ENCODE measurements around the gene TFPI. TPM values are rescaled to one million over a fixed set of nuclear protein-coding genes. Genes with fewer than 3 reads are reported as not detected.

The TFPI gene
- polyA plus RNA-seq, 2 of the 4 experiments (the other 2 are of a cell fraction): 14.3 to 104 TPM

- Histone ChIP-seq H3K27ac (no peak overlapping the region), H3K9me3 (no peaks in the 10 kb centered on the region), H3K4me1 (no peaks in the 10 kb centered on the region), H3K4me2 (no peak overlapping the region), H3K4me3 (no peak overlapping the region)
- ChIA-PET CTCF (no interaction called here), POLR2A (no interaction called here)
- FAIRE-seq: no peak
- ATAC-seq: no peak
- 70% methylated on average over 2 of the region's 2 CpGs for WGBS (ENCODE audit: missing lambda C conversion rate)
- DNase-seq (ENCODE audit: low read depth in 1 of 2, low spot score in 1 of 2): no peak
- TF ChIP-seq JUN (IDR thresholded peaks at IDR 0.05): no peak
- TF ChIP-seq CEBPB (IDR thresholded peaks at IDR 0.05): 0 out of 4 replicates have a peak, but pooled peaks of 1 of the 2 experiments have one; percentile 27
- no peak for TF ChIP-seq PHF8 (IDR thresholded peaks at IDR 0.05; ENCODE audit: borderline replicate concordance, low read depth)
- TF ChIP-seq ZFP36 (IDR thresholded peaks at IDR 0.05; ENCODE audit: borderline replicate concordance, partially characterized antibody): no peak
- TF ChIP-seq EHMT2 (IDR thresholded peaks at IDR 0.05; ENCODE audit: low read depth): no peak
These were observed 111.5 kb downstream of the TFPI start for GRCh38 chr2:187442778-187443177.

GRCh38 chr2:187442378-187442777, 111.9 kb downstream of the TFPI start:
- ATAC-seq (no peak), DNase-seq (ENCODE audit: low read depth in 1 of 2, low spot score in 1 of 2) (no peak), FAIRE-seq (peak; percentile 51)
- H3K4me3 ChIP-seq: no peak overlapping the region
- H3K27ac ChIP-seq: no peak overlapping the region
- H3K9me3 ChIP-seq: no peaks in the 10 kb centered on the region
- ChIA-PET CTCF (no interaction called here), POLR2A (no interaction called here)
- H3K4me1 ChIP-seq: no peaks in the 10 kb centered on the region
- 49% methylated on average over 1 of the region's 1 CpG for WGBS (ENCODE audit: missing lambda C conversion rate)
- no peak for TF ChIP-seq NFE2L2 (conservative IDR thresholded peaks at IDR 0.05; ENCODE audit: low read length)
- no peak for TF ChIP-seq POLR2A (IDR thresholded peaks at IDR 0.05; ENCODE audit: low read length)
- no peak for TF ChIP-seq ESRRA (IDR thresholded peaks at IDR 0.05; ENCODE audit: borderline replicate concordance, low read length)
- peak; percentile 24; the same call in 2 of the 3 replicates for TF ChIP-seq CTCF (IDR thresholded peaks at IDR 0.05)
- no peak for TF ChIP-seq MAX (IDR thresholded peaks at IDR 0.05)
- TF ChIP-seq EHMT2 (IDR thresholded peaks at IDR 0.05; ENCODE audit: low read depth): no peak
- no peak overlapping the region for H3K4me2 ChIP-seq

DNA sequence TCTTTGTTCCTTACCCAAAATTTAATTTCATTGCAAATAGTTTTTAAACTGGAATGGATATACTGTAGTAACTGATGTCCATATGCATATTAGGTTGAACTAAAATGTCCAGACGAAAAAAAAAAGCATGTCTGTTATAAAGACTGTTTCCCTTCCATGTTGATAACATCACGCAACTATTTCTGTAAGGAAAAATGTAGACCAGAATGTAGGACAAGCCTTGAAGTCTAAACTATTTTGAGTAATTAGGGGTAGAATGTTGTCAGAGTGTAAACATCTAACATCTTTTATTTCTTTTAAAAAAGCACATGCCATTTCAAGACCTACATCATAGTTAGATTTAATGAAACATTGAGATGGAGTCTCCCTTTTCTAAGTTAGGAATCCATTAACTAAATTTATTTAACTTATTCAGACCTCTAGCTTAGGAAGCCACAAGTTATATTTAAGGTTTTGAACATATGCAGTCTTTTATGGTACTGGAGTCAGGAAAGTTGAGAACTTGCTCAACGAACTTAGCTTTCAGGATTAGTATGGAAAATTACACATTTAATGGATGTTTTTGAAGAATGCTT, 114.0 kb downstream of the TFPI start:
- FAIRE-seq (no peak), ATAC-seq (no peak), DNase-seq (ENCODE audit: low read depth in 1 of 2, low spot score in 1 of 2) (no peak)
- no peak for TF ChIP-seq NR3C1 (IDR thresholded peaks at IDR 0.05)
- TF ChIP-seq, protein P1, sequence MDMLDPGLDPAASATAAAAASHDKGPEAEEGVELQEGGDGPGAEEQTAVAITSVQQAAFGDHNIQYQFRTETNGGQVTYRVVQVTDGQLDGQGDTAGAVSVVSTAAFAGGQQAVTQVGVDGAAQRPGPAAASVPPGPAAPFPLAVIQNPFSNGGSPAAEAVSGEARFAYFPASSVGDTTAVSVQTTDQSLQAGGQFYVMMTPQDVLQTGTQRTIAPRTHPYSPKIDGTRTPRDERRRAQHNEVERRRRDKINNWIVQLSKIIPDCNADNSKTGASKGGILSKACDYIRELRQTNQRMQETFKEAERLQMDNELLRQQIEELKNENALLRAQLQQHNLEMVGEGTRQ (IDR thresholded peaks at IDR 0.05): no peak
- no peak for TF ChIP-seq RNF2 (IDR thresholded peaks at IDR 0.05; ENCODE audit: borderline replicate concordance, low read depth)
- no peak for TF ChIP-seq PHF8 (IDR thresholded peaks at IDR 0.05; ENCODE audit: borderline replicate concordance, low read depth)
- TF ChIP-seq ESRRA (IDR thresholded peaks at IDR 0.05; ENCODE audit: borderline replicate concordance, low read length): no peak
- no peak for TF ChIP-seq RAD21 (conservative IDR thresholded peaks at IDR 0.05 in 1 of 2, IDR thresholded peaks at IDR 0.05 in 1 of 2)
- Histone ChIP-seq H3K27ac (no peak overlapping the region), H3K9me3 (no peaks in the 10 kb centered on the region), H3K4me2 (no peak overlapping the region), H3K4me3 (no peak overlapping the region), H3K4me1 (no peaks in the 10 kb centered on the region)
- ChIA-PET CTCF (interaction anchor here (1.1 kb wide), 1 partner anchor 705 kb away, joined by 3 read pairs; no protein-coding TSS in a partner anchor), POLR2A (no interaction called here)
- 75% methylated on average over 3 of the region's 3 CpGs for WGBS (ENCODE audit: missing lambda C conversion rate)

DNA sequence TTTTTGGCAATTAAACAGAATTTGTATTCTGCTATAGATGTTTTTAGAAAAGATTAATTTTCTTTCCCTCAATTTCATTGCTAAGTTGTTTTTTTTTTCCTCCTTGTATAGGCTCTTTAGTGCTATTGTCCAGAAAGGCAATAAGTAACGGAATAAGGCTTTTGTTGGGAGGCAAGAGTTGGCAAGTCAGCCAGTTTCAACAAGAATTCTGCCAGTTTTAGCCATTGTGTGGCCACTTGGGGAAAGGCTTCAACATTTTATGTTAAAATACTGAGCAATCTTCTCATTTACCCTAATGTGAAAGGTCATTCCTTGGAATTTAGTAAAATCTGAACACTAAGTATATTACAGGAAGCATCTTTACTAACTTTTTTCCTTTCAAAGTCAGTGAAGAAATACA, 115.8 kb downstream of the TFPI start:
- ChIA-PET POLR2A (no interaction called here), CTCF (interaction anchor here (0.7 kb wide), 1 partner anchor 19 kb away, joined by 5 read pairs; no protein-coding TSS in a partner anchor)
- Histone ChIP-seq H3K27ac (no peak overlapping the region), H3K4me2 (no peak overlapping the region), H3K9me3 (no peaks in the 10 kb centered on the region), H3K4me1 (no peaks in the 10 kb centered on the region), H3K4me3 (no peak overlapping the region)
- ATAC-seq: no peak
- no peak for FAIRE-seq
- no peak for TF ChIP-seq NFE2L2 (conservative IDR thresholded peaks at IDR 0.05; ENCODE audit: low read length)
- no peak for TF ChIP-seq KDM1A (IDR thresholded peaks at IDR 0.05; ENCODE audit: low read depth)
- 66% methylated on average over 1 of the region's 1 CpG for WGBS (ENCODE audit: missing lambda C conversion rate)
- DNase-seq (ENCODE audit: low read depth in 1 of 2, low spot score in 1 of 2): no peak

All from A549 (cell line).